GM19397 (cell line): ENCODE results near the gene FZR1.

Experiments used
- ATAC-seq: cut with Tn5 transposase; IDR thresholded peaks from one replicate; pipeline ENCODE4 v1.9.1; 2021; ENCODE audit warnings: mild to moderate bottlenecking, moderate library complexity; ENCODE audit not compliant: unreplicated experiment

Gene FZR1

GRCh38 chr19:3543150-3544057, 37.3 kb downstream of the FZR1 start:
- ATAC-seq = no peak

DNA sequence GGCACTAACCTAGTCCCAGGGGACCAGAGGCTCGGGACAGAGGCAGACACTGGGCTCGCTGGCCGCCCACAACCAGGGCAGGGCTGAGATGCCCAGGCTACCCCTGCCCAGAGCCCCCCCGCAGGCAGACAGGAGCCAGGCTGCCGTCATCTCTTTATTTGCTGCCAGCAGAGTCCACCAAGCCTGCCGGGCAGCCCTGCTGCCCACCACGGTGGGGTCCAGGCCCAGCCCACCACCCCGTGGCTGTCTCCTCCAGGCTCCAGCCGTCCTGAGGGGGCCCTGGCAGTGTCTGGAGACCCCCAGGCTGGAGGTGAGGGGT, 37.9 kb downstream of the FZR1 start:
- ATAC-seq = no peak

DNA sequence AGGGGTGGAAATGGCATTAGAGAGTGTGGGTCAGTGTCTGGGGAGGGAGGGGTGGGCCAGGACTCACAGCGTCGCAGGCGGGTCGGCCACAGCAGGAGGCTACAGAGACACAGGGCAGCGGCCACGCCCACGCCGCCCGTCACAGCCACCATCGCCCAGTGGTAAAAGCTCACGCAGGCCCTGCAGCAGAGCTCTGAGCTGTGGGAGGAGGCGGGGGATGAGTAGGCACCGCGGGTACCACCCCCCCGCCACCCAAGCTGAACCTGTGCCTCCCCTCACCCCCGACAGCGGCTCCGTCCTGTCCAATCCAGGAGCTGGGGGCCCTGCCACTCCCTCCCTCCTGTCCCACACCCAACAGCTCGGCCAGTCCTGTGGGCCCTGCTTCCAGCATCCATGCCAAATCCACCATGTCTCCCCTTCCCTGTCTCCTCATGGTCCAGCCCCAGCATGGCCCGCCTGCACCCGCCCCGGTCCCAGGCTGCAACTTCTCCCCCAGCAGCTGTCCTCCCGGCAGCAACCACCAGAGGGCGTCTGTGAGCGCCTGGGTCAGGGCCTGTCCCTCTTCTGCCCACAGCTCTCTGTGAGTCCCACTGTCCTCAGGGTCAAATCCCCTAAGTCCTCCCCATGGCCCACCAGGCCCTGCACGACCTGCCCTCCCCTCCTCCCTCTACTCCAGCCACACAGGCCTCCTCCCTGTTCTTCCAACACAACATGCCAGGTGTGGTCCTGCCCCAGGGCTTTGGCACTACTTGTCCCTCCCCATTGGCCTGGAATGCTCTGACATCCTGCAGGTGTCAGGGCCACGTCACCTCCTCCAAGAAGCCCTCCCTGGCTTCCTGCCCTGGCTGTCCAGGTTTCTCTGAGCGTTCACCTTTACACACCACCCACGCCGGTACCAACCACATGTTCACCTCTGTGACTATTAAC, 38.9 kb downstream of the FZR1 start:
- ATAC-seq = no peak

GRCh38 chr19:3545669-3546034, 39.5 kb downstream of the FZR1 start:
- ATAC-seq = no peak

DNA sequence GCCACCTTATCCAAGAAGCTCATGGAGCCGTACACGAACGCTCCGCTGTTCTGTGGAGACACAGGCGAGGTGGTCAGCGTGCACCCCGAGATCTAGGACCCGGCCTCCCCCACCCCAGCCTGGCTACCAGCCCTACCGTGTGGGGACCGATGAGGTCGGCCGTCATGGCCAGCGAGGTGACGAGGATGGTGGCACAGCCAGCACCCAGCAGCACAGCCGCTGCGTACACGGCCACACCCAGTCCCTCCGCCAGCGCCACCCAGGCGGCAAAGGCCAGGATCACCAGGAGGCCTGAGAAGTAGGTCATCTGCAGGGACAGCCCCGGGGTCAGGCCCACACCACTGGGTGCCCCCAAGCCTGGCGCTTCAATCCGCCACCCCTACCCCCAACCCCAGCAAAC, 40.0 kb downstream of the FZR1 start:
- no peak for ATAC-seq

- ATAC-seq = no peak
Observed at GRCh38 chr19:3547301-3547731, 41.2 kb downstream of the FZR1 start.

DNA sequence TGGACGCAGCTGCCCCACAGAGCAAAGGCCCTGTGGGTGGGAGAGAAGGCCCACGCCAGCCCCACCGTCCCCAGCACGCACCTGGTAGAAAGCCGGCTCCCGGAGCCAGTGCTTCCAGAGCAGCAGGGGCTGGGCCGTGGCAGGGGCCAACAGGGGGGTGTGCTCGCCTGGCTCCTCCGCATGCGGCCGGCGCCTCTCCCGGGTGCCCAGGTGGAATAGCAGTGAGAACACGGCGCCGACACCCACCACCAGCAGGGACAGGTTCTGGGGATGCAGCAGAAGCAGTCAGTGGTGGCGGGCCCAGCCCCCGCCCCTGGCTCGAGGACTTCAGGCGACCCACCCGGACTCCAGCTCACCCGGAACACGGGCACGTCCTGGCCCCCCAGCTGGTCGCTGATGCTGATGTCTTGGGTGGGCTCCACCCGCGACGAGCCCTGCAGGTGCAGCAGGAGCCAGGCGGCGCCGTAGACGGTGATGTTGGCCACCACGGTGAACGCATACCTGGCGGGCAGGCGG, 41.7 kb downstream of the FZR1 start:
- no peak for ATAC-seq

GRCh38 chr19:3548606-3549005, 42.5 kb downstream of the FZR1 start:
- ATAC-seq = no peak

GRCh38 chr19:3549816-3550215, 43.7 kb downstream of the FZR1 start:
- no peak for ATAC-seq

DNA sequence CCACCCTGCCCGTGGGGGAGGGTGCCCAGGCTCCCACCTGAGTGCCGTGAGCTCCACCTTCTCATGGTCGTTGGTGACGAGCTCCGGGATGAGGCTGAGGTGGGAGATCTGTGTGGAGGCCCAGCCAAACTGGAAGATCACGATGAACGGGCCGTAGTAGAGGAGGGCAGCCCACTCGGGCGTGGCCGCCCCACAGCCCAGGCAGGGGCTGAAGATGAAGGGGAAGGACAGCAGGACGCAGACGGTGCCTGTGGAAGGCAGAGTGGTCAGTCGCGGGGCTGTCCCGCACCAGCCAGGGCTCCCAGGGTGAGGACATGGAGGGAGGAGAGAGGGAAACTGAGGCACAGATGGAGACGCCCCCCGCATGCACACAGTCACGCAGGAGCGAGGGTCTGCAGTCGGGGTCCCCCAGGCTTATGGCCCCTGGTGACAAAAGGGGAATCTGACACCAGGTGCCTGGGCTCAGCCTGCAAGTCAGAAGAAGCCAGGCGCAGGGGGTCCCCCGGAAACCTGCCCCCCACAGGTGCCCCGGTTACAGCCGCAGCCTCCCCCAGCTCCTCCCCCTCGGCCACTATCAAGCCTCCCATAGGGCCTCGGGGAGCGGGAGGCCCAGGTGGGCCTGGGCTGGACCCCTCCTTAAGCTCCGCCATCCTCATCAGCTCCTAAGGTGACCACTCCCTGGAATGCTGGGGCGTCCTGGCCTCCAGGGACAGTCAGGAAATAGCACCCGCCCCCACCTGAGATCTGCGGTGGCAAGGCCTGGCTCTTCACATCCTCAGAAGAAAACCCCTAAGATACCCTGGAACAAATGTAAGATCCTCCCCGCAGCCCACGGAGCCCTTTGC, 45.1 kb downstream of the FZR1 start:
- no peak for ATAC-seq

GRCh38 chr19:3551792-3552095, 45.6 kb downstream of the FZR1 start:
- ATAC-seq = no peak

DNA sequence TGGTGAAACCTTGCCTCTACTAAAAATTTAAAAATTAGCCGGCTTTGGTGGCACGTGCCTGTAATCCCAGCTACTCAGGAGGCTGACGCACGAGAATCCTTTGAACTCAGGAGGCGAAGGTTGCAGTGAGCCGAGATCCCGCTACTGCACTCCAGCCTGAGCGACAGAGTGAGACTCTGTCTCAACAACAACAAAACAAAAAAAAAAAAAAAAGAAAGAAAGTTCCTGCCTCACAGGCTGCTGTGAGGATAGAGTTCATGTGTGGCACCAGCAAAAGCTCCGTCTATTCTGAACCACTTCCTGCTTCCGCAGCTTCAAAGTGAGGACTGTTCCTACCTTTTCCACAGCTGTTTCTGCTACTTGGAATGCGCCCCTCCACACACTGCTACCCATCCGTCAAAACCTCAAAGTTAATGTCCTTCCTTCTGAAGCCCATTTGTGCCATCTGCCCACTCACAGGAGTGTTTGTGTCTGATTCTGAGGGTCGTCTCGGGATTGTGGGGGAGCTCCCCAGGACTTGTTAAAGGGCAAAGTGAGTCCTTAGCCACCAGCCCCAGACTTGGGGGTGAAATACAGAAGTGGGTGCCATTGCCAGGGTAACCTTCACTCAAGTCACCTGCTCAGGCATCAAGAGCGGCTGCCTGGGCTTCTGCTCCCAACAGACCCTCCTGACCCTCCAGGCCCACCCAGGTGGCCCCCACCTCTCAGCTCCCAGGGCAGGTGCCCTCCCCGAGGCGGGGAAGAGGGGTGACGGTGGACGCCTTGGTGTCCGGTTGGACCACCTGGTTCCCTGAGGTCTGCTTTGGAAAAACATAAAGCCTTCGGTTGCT, 48.4 kb downstream of the FZR1 start:
- no peak for ATAC-seq

GRCh38 chr19:3555653-3556422, 49.7 kb downstream of the FZR1 start:
- ATAC-seq = no peak

GRCh38 chr19:3556423-3556977, 50.4 kb downstream of the FZR1 start:
- ATAC-seq = no peak

DNA sequence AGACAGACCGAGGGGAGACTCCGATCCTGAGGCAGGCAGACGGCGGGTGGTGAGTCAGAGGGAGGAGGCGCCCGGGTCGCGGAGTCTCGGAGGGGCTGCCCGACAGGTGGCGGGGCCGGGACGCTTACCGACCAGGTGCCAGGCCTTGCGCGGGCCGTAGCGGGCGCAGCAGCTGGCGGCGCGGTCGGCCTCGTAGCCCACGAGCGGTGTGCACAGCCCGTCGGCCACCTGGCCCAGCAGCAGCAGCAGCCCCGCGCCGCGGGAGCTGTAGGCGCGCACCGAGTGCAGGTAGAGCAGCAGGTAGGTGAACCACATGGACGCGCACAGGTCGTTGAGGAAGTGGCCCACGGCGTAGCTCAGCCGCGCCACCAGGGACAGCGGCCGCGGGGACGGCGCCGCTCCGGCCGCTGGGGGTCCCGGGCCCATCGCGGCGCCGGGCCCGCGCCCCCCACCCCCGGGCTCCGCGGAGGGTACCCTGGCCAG, 50.9 kb downstream of the FZR1 start:
- ATAC-seq = peak; percentile 37

DNA sequence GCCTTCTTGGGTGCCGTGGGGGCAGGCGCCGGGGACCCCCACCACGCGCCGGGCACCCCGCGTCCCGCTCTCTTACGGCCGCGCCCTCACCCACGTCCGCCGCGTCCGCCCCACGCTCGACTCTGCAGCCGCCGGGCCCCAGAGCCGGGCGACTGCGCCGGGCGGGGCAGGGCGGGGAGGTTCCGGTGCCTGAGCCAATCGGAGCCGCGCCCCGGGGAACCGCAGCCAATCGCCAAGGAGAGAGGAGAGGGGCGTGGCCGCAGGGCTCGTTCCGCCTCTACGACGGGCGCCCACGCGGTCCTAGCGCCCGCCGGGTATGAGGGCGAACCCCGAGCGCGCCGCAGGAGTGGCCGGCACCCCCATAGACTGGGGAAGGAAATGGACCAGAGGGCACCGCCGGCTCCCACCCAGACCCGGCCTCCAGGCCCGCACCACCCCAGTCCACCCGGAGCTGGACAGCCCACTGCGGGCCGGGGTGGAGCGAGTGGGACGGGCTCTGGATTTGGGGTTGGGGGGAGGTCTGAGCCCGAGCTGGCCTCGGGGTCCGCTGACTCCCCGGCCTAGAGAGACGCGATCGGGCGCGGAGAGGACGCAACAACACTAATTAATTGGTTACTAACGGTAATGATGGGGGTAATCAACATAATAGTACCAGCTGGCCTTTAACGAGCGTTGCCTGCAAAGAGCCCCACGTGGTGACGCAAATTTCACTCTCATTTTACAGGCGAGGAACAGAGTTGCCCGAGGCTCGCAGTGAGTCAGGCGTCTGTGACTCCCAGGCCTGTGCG, 51.5 kb downstream of the FZR1 start, which contains the start of gene MFSD12:
Gene MFSD12, minus strand, starts transcription at position 126 of the 788 bp plus-strand sequence. CDS start 183 bp downstream, outside the sequence.
- ATAC-seq = peak; percentile 85

DNA sequence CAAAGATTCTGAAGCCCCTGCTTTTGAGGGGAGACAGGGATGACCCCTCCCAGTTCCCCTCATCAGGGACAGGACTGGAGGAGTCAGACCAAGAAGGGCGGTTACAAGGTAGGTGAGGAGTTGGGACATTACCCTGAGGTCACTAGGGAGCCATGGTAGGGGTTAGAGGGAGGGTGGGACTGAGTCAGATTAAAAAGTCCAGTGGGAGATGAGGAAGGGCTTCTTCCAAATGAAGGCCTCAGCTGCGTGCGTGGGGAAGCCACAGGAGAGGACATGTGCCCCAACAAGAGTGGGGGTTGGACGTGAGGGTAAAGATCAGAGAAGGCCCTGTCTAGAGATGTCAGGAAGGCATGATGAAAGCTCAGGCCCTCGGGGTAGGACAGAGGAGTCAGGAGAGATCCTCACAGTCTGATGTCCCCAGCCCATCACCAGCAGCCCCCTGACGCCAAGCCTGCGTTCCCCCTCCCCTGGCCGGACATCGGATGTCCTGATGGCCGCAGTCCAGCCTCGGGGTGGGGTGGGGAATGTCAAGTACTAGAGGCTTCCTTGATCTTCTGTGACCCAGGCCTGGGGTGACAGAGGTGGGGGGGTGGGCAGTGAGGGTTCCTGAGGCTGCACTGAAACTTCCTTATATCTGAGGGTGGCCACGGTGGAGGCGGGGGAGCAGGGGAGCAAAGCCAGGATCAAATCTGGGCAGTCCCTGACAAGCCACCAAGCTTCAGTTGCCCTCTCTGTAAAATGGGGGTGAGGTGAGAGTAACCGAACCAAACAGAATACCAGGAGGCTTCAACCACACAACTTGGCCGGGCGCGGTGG, 57.8 kb downstream of the FZR1 start:
- no peak for ATAC-seq
